ENCODE data around the gene IL36B.

Gene IL36B

DNA sequence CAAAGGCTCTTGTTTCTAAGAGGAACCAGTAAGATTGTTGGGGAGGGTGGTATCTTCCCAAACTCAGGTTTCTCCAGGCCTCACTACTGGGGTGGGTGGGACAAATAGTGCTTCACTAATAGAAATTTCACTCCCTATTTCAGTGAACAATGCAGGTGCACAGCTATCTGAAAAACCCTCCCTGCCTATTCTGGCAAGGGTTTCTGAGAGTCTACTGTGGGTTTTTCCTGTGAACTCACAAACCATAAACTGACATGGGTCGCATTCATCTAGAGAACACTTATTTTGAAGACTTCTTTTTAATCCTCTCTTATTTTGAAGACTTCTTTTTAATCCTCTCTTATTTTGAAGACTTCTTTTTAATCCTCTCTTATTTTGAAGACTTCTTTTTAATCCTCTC, 43.0 kb downstream of the IL36B start:
- DNase-seq (ENCODE audit: low read depth) = no peak

- no peak for DNase-seq (ENCODE audit: low read depth)
Measured at GRCh38 chr2:113007250-113007649, 45.4 kb downstream of the IL36B start.

GRCh38 chr2:113005030-113005509, 47.6 kb downstream of the IL36B start, which contains the start of gene IL36A:
TSS of gene IL36A (plus strand) at chr2:113005459. CDS start at chr2:113005872, 413 bp downstream.
- no peak for DNase-seq (ENCODE audit: low read depth)

DNA sequence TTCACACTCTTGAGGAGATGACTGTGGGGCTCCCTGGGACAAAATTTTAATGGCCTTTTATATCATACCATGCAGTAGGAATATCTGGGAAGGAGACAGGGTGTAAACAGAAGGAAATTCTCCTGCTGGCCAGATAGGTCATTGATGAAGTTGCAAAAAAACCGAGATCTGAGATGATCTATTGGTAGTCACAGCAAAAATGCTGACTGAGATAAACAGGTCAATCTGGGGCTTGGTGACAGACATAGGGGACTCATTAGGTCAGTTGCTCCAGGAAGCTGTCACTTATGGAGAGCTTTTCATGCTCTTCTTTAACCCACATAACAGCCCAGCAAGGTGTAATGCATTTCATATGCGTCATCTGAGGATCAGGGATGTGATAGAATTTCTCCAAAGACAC, 50.0 kb downstream of the IL36B start:
- no peak for DNase-seq (ENCODE audit: low read depth)

DNA sequence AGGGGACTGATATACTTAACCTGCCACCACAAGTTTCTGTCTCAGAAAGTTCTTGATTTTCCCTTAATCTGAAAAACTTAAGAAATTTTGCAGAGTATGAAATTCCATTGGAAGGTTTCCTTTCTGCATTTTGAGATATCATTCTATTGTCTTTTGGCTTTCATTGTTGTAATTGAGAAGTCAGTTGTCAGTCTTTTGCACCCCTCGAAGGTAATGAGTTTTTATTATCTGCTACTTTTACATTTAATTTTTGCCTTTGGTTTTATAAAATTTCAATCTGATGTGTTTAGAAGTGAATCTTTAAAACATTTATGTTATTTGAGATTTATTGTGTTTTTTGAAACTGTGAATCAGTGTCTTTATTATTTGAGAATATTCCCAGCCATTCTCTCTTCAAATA, 52.2 kb downstream of the IL36B start:
- DNase-seq (ENCODE audit: low read depth) = no peak

- DNase-seq (ENCODE audit: low read depth) = no peak
Measured at GRCh38 chr2:112997151-112997550, 55.5 kb downstream of the IL36B start.

- DNase-seq (ENCODE audit: low read depth) = no peak
Measured at GRCh38 chr2:112996635-112997034, 56.0 kb downstream of the IL36B start.

DNA sequence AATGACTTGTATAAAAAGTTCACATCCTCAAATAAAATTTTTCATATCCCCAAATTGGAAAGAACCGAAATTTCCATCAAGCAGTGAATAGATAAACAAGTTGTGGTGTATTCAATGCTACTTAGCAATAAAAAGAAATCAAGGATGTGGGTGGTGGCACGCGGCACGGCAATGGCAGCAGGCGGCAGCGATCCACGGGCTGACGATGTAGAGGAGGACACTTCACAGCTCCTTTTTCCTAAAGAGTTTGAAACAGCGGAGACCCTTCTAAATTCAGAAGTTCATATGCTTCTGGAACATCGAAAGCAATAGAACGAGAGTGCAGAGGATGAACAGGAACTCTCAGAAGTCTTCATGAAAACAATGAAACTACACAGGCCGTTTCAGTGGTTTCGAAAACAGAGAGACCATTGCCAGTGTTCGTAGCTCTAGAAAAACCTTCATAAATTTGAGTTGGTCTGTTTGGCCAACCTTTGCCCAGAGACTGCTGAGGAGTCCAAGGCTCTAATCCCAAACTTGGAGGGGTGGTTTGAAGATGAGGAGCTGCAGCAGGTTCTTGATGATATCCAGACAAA, 57.2 kb downstream of the IL36B start:
- no peak for DNase-seq (ENCODE audit: low read depth)

- no peak for DNase-seq (ENCODE audit: low read depth)
Measured at GRCh38 chr2:112994648-112995047, 58.0 kb downstream of the IL36B start.

GRCh38 chr2:112993831-112994230, 58.8 kb downstream of the IL36B start:
- no peak for DNase-seq (ENCODE audit: low read depth)

GRCh38 chr2:112989611-112990010, 63.1 kb downstream of the IL36B start:
- no peak for DNase-seq (ENCODE audit: low read depth)

DNA sequence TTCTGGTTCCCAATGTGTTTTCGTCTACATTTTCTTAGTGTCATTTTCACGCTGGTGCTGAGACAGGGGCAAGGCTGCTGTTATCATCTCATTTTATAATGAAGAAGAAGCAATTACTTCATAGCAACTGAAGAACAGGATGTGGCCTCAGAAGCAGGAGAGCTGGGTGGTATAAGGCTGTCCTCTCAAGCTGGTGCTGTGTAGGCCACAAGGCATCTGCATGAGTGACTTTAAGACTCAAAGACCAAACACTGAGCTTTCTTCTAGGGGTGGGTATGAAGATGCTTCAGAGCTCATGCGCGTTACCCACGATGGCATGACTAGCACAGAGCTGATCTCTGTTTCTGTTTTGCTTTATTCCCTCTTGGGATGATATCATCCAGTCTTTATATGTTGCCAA, 67.6 kb downstream of the IL36B start:
- DNase-seq (ENCODE audit: low read depth) = no peak

GRCh38 chr2:112980537-112980936, 72.1 kb downstream of the IL36B start:
- DNase-seq (ENCODE audit: low read depth) = no peak

DNA sequence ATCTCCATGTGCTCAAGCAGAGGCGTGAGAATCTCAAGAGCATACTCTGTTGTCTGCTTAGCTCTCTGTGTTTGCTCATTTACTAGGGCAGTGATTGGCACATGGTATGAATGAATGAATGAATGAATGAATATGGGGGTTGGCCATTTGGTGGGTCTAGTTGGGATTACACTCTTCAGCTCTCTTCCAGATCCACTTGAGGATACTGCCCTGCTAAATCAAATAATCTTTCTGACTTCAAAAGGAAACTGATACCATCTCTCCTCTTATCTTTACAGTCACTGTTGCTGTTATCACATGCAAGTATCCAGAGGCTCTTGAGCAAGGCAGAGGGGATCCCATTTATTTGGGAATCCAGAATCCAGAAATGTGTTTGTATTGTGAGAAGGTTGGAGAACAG, 72.9 kb downstream of the IL36B start:
- no peak for DNase-seq (ENCODE audit: low read depth)

- no peak for DNase-seq (ENCODE audit: low read depth)
Measured at GRCh38 chr2:112977559-112978056, 75.1 kb downstream of the IL36B start, which contains the start of gene IL36G. TSS of gene IL36G (plus strand) at chr2:112978006. CDS start at chr2:112978639, 633 bp downstream.

Measured in GM04504 (cell line).